Naive thymus-derived CD8-positive, alpha-beta T cell (primary cell): ENCODE measurements around the gene NSUN6. TPM values are rescaled to one million over a fixed set of nuclear protein-coding genes. Genes with fewer than 3 reads are reported as not detected.
"Not testable (repeated sequence)": the region's sequence is repeated elsewhere in the genome, so short reads cannot be mapped to it uniquely, and the experiment has no call there.

Experiments
- ATAC-seq, 2 donors: fragments of 150-1000 bp; cut with Tn5 transposase in 1 of 2; sonication (Bioruptor Pico), chemical (Tn5 transposase) in 1 of 2; 1 replicate in 1 of 2; 2 replicates in 1 of 2; pipeline ENCODE4 v1.10.0; 2021; ENCODE audit warnings: mild to moderate bottlenecking in 2 of 2, moderate library complexity in 2 of 2
- POLR2A ChIA-PET: fragments of 350-600 bp; sonication (Branson Sonifier 250); formaldehyde crosslinking; loops from one replicate; lab custom pipeline; 2021; ENCODE audit warnings: antibody characterized with exemption; lab: Charles Lee
- DNase-seq, 10 donors: peaks; one replicate each; pipeline versions ENCODE4 v3.0.0 to v3.0.0-alpha.2; 2020 to 2022
- H3K27ac Mint-ChIP-seq, 10 donors: one replicate each; pipeline ENCODE4 v1.8.0; 2020 to 2022; ENCODE audit warnings: mild to moderate bottlenecking in 10 of 10, mixed read lengths in 10 of 10, moderate library complexity in 4 of 10, inconsistent platforms in 1 of 10
- H3K27me3 Mint-ChIP-seq, 5 donors: one replicate each; pipeline ENCODE4 v1.8.0; 2021 to 2022; ENCODE audit warnings: mixed read lengths in 5 of 5
- H3K36me3 Mint-ChIP-seq, 3 donors: one replicate each; pipeline ENCODE4 v1.8.0; 2020 to 2022; ENCODE audit warnings: mixed read lengths in 3 of 3, mild to moderate bottlenecking in 2 of 3, inconsistent platforms in 1 of 3
- H3K4me1 Mint-ChIP-seq, 4 donors: one replicate each; pipeline ENCODE4 v1.8.0; 2021 to 2022; ENCODE audit warnings: mixed read lengths in 4 of 4
- H3K4me3 Mint-ChIP-seq, 10 donors: one replicate each; pipeline ENCODE4 v1.8.0; 2020 to 2022; ENCODE audit warnings: mild to moderate bottlenecking in 10 of 10, mixed read lengths in 10 of 10, moderate library complexity in 6 of 10, inconsistent platforms in 1 of 10
- H3K9me3 Mint-ChIP-seq, 9 donors: one replicate each; pipeline ENCODE4 v1.8.0; 2020 to 2022; ENCODE audit warnings: mixed read lengths in 9 of 9, mild to moderate bottlenecking in 3 of 9, inconsistent platforms in 1 of 9, moderate library complexity in 1 of 9
- polyA plus RNA-seq, 3 donors: library from polyadenylated mRNA; unstranded; fragments of 300-500 nt; fragmentation: Illumina TruSeq; gene quantifications; one replicate each; pipeline ENCODE4 v1.2.3, GENCODE V29; 2021
- total RNA-seq, 8 experiments: library from RNA in 2 of 8; stranded (reverse) in 2 of 8; gene quantifications; one replicate each; pipeline ENCODE4 v1.2.3 and lab custom pipeline; 2021 to 2026

Gene NSUN6
- total and polyA plus RNA-seq, 5 experiments from 2014 or later, result 5.3 to 42.4 (median 10.8) TPM

- DNase-seq, result no peak
- H3K27me3 Mint-ChIP-seq, result no peaks in the 10 kb centered on the region
- H3K27ac Mint-ChIP-seq, result peak overlapping the region in 7 of 10 donors; percentile 1 to 93 (median 44)
- POLR2A ChIA-PET, result interaction anchor here (2.7 kb wide), 1 partner anchor 34 kb away, joined by 12 read pairs; the partner anchor contains the start of gene ARL5B
- ATAC-seq, result no peak
- H3K9me3 Mint-ChIP-seq, result peaks cover 0 to 7% (median 0%) of the 10 kb centered on the region in 9 donors
- H3K36me3 Mint-ChIP-seq, result peaks cover 0 to 20% (median 14%) of the 10 kb centered on the region in 3 donors
- H3K4me3 Mint-ChIP-seq, result peak overlapping the region in 4 of 10 donors; percentile 34 to 92 (median 62)
- peaks cover 7 to 25% (median 17%) of the 10 kb centered on the region in 4 donors for H3K4me1 Mint-ChIP-seq
Measured at GRCh38 chr10:18625886-18626285, 25.5 kb downstream of the NSUN6 start.

GRCh38 chr10:18623671-18624070 is 27.7 kb downstream of the NSUN6 start:
- peaks cover 7 to 25% (median 16%) of the 10 kb centered on the region in 4 donors for H3K4me1 Mint-ChIP-seq
- peaks cover 5 to 34% (median 20%) of the 10 kb centered on the region in 3 donors for H3K36me3 Mint-ChIP-seq
- not testable (repeated sequence) for ATAC-seq, H3K27me3 Mint-ChIP-seq, H3K4me3 Mint-ChIP-seq, DNase-seq, H3K9me3 Mint-ChIP-seq
- H3K27ac Mint-ChIP-seq, result peak overlapping the region in 1 of 10 donors; percentile 25
- POLR2A ChIA-PET, result interaction anchor here (1.0 kb wide), 1 partner anchor 36 kb away, joined by 4 read pairs; the partner anchor contains the start of gene ARL5B

DNA sequence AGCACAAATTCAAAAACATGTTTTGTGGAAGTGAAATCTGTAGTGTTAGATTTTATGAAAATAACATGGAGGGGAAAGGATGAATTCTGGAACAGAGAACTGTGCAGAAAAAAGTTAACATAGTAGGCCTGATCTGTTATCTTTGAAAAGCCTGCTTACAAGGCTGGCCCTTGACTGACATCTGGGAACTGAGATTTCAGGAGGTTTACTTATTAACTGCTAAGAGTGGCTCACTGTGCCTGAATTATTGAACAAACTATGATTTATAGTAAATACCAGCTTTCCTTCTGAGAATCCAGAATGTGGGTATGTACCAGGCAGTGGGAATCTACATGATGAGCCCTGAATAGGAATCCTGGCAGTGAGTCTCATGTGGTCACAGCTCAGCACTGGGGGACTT is 30.5 kb downstream of the NSUN6 start:
- POLR2A ChIA-PET, result no interaction called here
- H3K36me3 Mint-ChIP-seq, result peaks cover 5 to 49% (median 25%) of the 10 kb centered on the region in 3 donors
- H3K9me3 Mint-ChIP-seq, result no peaks in the 10 kb centered on the region

DNA sequence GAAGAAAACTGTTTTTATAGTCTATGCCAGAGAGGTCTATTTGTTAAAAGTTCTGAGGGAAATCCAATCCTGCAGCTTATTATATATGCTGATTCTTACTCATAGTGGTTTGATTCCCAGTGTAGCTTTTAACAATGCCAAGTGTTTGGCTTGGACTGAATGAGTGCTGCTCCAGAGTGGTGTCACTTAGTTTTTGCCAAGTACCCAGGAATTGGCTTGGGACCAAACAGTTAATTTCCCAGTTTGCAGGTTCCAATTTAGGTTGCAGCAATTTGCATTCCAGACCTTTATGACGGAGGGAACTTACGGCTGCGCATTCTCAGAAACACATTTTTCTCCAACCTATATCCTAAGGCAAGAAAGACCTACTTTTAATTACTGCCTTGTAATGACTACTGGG is 32.4 kb downstream of the NSUN6 start:
- Mint-ChIP-seq H3K9me3 (no peaks in the 10 kb centered on the region), H3K36me3 (peaks cover 5 to 55% (median 30%) of the 10 kb centered on the region in 3 donors), H3K4me3 (no peak overlapping the region), H3K27me3 (no peaks in the 10 kb centered on the region), H3K27ac (no peak overlapping the region), H3K4me1 (no peaks in the 10 kb centered on the region)
- POLR2A ChIA-PET, result no interaction called here
- no peak for DNase-seq
- no peak for ATAC-seq

More for the DNA sequence above, 30.5 kb downstream of the NSUN6 start:
- H3K27me3 Mint-ChIP-seq, result no peaks in the 10 kb centered on the region
- ATAC-seq (no peak), DNase-seq (no peak)
- H3K4me3 Mint-ChIP-seq, result no peak overlapping the region
- peaks cover 0 to under 1% (median 0%) of the 10 kb centered on the region in 4 donors for H3K4me1 Mint-ChIP-seq
- H3K27ac Mint-ChIP-seq, result no peak overlapping the region

GRCh38 chr10:18616337-18616736 is 35.0 kb downstream of the NSUN6 start:
- ATAC-seq (no peak), DNase-seq (no peak)
- Mint-ChIP-seq H3K4me3 (no peak overlapping the region), H3K9me3 (no peaks in the 10 kb centered on the region), H3K27ac (peak overlapping the region in 1 of 10 donors; percentile 28), H3K4me1 (no peaks in the 10 kb centered on the region), H3K27me3 (no peaks in the 10 kb centered on the region), H3K36me3 (peaks cover 9 to 65% (median 29%) of the 10 kb centered on the region in 3 donors)
- POLR2A ChIA-PET, result no interaction called here

DNA sequence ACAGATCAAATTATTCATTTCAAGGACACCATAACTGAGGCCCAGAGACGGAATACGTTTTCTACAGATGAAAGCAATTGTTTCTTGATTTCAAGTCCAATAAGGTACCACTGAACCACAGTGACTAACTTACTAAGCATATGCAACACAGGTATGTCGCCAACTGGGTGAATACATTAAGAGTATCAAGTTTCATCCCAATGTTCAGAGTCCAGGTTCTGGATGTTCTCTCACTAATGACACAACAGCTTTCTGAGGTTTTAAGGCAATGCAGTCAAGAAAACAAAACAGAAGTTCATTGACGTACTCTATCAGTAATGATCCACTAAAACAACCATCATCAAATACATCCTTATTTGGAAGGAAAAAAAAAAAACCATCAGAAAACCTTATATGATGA is 35.8 kb downstream of the NSUN6 start:
- DNase-seq (no peak), ATAC-seq (no peak)
- H3K4me3 Mint-ChIP-seq, result no peak overlapping the region
- peaks cover 7 to 62% (median 27%) of the 10 kb centered on the region in 3 donors for H3K36me3 Mint-ChIP-seq
- no peak overlapping the region for H3K27ac Mint-ChIP-seq
- no peaks in the 10 kb centered on the region for H3K27me3 Mint-ChIP-seq
- no peaks in the 10 kb centered on the region for H3K9me3 Mint-ChIP-seq
- POLR2A ChIA-PET, result no interaction called here
- peaks cover 0 to under 1% (median 0%) of the 10 kb centered on the region in 4 donors for H3K4me1 Mint-ChIP-seq

DNA sequence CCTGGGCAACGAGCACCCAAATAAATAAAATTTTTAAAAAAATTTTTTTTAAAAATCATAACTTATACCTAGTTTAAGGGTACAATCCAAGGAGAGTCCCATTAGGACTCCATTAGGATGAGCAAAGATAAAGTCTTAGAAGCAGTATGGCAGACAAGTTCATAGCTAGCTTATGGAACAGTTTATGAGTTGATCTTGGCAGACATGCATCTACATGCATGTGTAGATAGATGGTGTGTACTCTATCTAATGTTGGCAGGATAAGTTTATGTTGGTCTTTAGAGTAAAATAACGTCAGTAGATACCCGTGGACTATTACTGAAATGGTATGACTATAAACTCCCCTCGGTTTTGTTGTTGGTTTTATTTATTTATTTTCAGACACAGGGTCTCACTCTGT is 40.2 kb downstream of the NSUN6 start:
- no peak for ATAC-seq
- POLR2A ChIA-PET, result interaction anchor here (0.6 kb wide), 1 partner anchor 26 kb away, joined by 3 read pairs; no protein-coding TSS in a partner anchor
- H3K27ac Mint-ChIP-seq, result no peak overlapping the region
- no peaks in the 10 kb centered on the region for H3K9me3 Mint-ChIP-seq
- H3K4me1 Mint-ChIP-seq, result peaks cover 0 to 3% (median 0%) of the 10 kb centered on the region in 4 donors
- DNase-seq, result no peak
- H3K4me3 Mint-ChIP-seq, result no peak overlapping the region
- H3K27me3 Mint-ChIP-seq, result no peaks in the 10 kb centered on the region
- peaks cover 4 to 67% (median 30%) of the 10 kb centered on the region in 3 donors for H3K36me3 Mint-ChIP-seq

DNA sequence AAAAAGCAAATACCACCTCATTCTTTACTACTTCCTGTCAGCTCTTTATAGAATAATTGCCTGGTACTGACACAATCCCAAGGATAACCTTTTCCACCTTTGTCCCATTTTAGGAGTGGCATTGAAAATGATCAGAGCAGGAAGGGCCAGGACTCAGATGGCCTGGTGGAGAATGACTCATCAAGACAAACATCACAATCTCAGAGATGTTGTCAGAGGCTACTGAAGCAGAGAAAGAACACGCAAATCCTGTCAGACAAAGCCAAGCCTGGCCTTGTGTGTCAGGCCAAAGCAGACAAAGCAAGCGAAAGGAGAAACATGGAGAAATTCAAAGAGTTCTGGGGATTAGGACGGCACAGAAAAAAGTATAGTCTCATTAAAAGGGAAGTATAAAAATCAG is 40.9 kb downstream of the NSUN6 start:
- DNase-seq (no peak), ATAC-seq (no peak)
- H3K36me3 Mint-ChIP-seq, result peaks cover 6 to 66% (median 32%) of the 10 kb centered on the region in 3 donors
- no peak overlapping the region for H3K4me3 Mint-ChIP-seq
- POLR2A ChIA-PET, result no interaction called here
- H3K27me3 Mint-ChIP-seq, result no peaks in the 10 kb centered on the region
- H3K4me1 Mint-ChIP-seq, result peaks cover 0 to 3% (median 0%) of the 10 kb centered on the region in 4 donors
- H3K27ac Mint-ChIP-seq, result peak overlapping the region in 3 of 10 donors; percentile 19 to 58 (median 53)
- no peaks in the 10 kb centered on the region for H3K9me3 Mint-ChIP-seq

DNA sequence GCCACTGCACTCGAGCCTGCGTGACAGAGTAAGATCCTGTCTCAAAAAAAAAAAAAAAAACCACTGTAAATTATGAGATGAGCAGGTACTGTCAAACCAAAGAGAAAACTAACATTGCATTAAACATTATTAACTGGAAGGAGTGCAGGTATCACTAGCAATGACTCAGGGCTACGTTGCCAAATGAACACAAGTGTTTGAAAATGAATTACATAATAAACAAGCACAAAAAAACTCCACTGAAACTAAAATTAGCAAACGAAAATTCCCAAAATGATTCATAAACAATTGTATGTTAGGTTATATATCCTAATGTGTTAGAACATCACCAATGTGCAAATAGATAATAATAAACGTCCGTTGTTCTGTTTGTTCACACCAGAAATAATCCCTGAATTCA is 42.8 kb downstream of the NSUN6 start:
- no peaks in the 10 kb centered on the region for H3K27me3 Mint-ChIP-seq
- peaks cover 0 to 3% (median 0%) of the 10 kb centered on the region in 4 donors for H3K4me1 Mint-ChIP-seq
- peaks cover 11 to 64% (median 31%) of the 10 kb centered on the region in 3 donors for H3K36me3 Mint-ChIP-seq
- no peak overlapping the region for H3K27ac Mint-ChIP-seq
- DNase-seq, result no peak
- H3K4me3 Mint-ChIP-seq, result no peak overlapping the region
- no peak for ATAC-seq
- POLR2A ChIA-PET, result no interaction called here
- no peaks in the 10 kb centered on the region for H3K9me3 Mint-ChIP-seq

GRCh38 chr10:18607503-18608378 is 43.6 kb downstream of the NSUN6 start:
- POLR2A ChIA-PET, result no interaction called here
- no peak for ATAC-seq
- peaks cover 0 to 3% (median 0%) of the 10 kb centered on the region in 4 donors for H3K4me1 Mint-ChIP-seq
- DNase-seq, result no peak
- H3K27me3 Mint-ChIP-seq, result no peaks in the 10 kb centered on the region
- no peaks in the 10 kb centered on the region for H3K9me3 Mint-ChIP-seq
- H3K4me3 Mint-ChIP-seq, result no peak overlapping the region
- H3K36me3 Mint-ChIP-seq, result peaks cover 11 to 65% (median 31%) of the 10 kb centered on the region in 3 donors
- peak overlapping the region in 1 of 10 donors; percentile 20 for H3K27ac Mint-ChIP-seq

DNA sequence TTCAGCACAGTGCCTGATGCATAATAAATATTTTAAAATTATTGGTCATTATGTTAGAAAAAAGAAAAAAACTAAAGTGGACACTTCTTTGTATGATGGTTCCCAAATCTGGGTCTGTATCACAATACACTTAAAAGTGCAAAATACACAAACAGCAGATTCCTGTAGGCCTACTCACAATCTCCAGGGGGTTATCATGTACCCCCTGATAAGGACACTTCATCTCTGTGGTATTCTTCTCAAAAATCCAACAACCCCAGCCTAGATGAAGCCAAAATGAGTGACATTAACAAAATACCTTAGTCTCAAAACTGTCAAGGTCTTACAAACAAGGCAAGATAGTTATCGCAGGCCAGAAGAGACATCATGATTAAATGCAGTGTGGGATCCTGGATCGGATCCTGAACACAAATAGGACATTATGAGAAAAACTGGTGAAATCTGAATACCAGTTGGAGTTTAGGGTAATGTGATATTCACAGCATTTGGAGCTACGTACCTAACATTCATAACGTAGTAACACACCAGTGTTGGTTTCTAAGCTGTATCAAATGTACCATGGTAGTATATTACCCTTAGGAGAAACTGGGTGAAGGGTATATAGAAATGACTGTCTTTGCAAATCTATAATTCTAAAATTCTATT is 45.2 kb downstream of the NSUN6 start:
- ATAC-seq (no peak), DNase-seq (no peak)
- no peak overlapping the region for H3K4me3 Mint-ChIP-seq
- no peak overlapping the region for H3K27ac Mint-ChIP-seq
- H3K36me3 Mint-ChIP-seq, result peaks cover 7 to 53% (median 24%) of the 10 kb centered on the region in 3 donors
- H3K9me3 Mint-ChIP-seq, result no peaks in the 10 kb centered on the region
- no peaks in the 10 kb centered on the region for H3K27me3 Mint-ChIP-seq
- POLR2A ChIA-PET, result no interaction called here
- H3K4me1 Mint-ChIP-seq, result peaks cover 0 to 3% (median 0%) of the 10 kb centered on the region in 4 donors

GRCh38 chr10:18601321-18601720 is 50.1 kb downstream of the NSUN6 start:
- DNase-seq (no peak), ATAC-seq (no peak)
- H3K4me3 Mint-ChIP-seq, result no peak overlapping the region
- H3K27ac Mint-ChIP-seq, result peak overlapping the region in 1 of 10 donors; percentile 15
- H3K36me3 Mint-ChIP-seq, result peaks cover 7 to 32% (median 18%) of the 10 kb centered on the region in 3 donors
- H3K9me3 Mint-ChIP-seq, result no peaks in the 10 kb centered on the region
- peaks cover 0 to 5% (median 1%) of the 10 kb centered on the region in 4 donors for H3K4me1 Mint-ChIP-seq
- no peaks in the 10 kb centered on the region for H3K27me3 Mint-ChIP-seq
- POLR2A ChIA-PET, result no interaction called here
